GM12872 (cell line): ENCODE results near the gene NEUROG3.

ENCODE experiments used
- CTCF ChIP-seq: IDR thresholded peaks from 3 replicates; pipeline ENCODE4 v1.5.1; 2011; ENCODE audit warnings: low read depth, mild to moderate bottlenecking, low read length, moderate library complexity; ENCODE audit not compliant: insufficient read depth

Gene NEUROG3

GRCh38 chr10:69609077-69609476 is 35.9 kb upstream of the NEUROG3 start:
- no peak for TF ChIP-seq CTCF

GRCh38 chr10:69600761-69601330 is 27.6 kb upstream of the NEUROG3 start:
- TF ChIP-seq CTCF = no peak

- no peak for TF ChIP-seq CTCF
These were observed 15.1 kb upstream of the NEUROG3 start for GRCh38 chr10:69588358-69588757.

GRCh38 chr10:69584624-69585023 is 11.4 kb upstream of the NEUROG3 start:
- no peak for TF ChIP-seq CTCF

- TF ChIP-seq CTCF = no peak
These were observed 9.9 kb upstream of the NEUROG3 start for GRCh38 chr10:69583106-69583505.

- TF ChIP-seq CTCF = no peak
These were observed 7.2 kb upstream of the NEUROG3 start for GRCh38 chr10:69580435-69580834.

GRCh38 chr10:69579464-69580060 is 6.3 kb upstream of the NEUROG3 start:
- no peak for TF ChIP-seq CTCF
